NCI-H1417 treated with DMSO at 0.1 percent for 48 hours (cell line): ENCODE data around the gene OTUD5.
"Not testable (repeated sequence)": the region's sequence is repeated elsewhere in the genome, so short reads cannot be mapped to it uniquely, and the experiment has no call there.

Source experiments
- DNase-seq: peaks from one replicate; lab custom pipeline; 2025; lab: John Stamatoyannopoulos, UW

The OTUD5 gene

DNA sequence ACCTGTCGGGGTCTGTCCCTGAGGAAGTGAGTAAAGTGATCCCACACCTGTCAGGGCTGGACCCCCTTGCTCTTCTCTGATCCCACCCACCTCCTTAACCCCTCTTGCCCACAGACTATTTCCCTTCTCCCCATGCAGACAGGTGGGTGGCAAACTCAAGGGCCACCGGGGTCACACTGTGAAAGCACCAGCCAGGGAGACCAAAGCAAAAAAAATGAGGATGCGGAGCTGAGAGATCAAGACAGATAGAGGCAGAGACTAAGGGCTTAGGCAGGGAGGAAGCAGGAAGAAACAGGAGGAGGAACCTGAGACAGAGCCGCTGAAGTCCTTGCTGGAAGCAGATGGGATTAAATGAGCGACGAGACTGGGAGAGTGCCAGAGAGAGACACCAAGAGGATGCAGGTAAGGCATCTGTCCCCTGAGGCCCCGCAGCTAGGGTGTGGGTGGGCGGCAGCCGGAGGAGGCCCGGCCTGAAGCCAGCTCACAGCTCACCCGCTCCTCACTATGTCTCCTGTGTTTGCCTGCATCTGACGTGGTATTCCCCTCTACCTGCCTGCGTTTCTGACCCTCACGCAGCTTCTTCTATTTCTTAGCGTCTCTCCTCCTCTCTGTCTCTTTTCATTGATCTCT is 67.0 kb downstream of the OTUD5 start:
- DNase-seq = no peak

DNA sequence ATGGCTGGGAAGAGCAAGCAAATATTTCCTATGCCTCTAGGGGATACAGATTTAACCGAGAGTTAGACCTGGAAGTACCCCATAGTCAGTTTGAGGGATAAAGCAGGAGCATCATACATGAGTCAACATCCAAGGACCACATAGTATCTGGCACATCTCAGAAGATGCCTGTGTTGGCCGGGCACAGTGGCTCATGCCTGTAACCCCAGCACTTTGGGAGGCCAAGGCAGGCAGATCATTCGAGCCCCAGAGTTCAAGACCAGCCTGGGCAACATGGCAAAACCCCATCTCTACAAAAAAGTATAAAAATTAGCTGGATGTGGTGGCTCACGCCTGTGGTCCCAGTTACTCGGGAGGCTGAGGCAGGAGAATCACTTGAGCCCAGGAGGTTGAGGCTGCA is 70.8 kb downstream of the OTUD5 start:
- DNase-seq = not testable (repeated sequence)

DNA sequence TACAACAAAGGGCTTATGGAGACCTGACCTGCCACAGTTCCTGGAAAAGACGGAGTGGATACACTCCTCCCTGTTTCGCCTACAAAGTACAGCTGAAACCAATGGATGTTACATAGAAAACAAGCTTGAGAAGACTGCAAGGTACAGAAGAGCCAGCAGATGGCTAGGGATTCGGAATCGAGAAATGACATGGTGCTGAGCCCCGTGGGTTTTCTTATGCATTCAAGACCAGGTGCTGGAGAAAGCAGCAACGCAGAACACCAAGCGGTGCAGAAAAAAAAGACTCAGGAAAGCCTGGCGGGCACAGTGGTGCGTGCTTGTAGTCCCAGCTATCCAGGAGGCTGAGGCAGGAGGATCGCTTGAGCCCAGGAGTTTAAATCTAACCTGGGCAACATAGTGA is 73.7 kb downstream of the OTUD5 start:
- DNase-seq = no peak

DNA sequence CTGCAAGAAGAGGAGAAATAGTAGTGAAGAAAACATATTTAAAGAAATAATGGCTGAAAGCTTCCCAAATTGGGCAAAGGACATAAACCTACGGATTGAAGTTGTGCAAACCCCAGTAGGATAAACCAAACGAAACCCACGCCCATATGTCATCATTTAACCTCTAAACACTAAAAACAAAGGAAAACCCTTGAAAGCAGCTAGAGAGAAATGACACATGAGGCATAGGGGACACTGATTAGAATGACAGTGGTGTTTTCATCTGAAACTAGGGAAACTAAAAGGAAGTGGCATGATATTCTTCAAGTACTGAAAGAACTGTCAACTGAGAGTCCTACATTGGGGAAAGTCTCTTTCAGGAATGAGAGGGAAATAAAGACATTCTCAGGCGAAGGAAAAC is 80.5 kb downstream of the OTUD5 start:
- DNase-seq = not testable (repeated sequence)
